Epithelial cell of esophagus (primary cell): Measurements from ENCODE around the gene FBLN7.
A peak's percentile ranks its signal among the peaks of the same experiment; 100 is the strongest.

Experiments used
- DNase-seq: peaks from one replicate; pipeline ENCODE4 v3.0.0; 2010; ENCODE audit warnings: low read depth
- H3K4me3 ChIP-seq: 2 replicates; pipeline ENCODE4 v1.5.1; 2011; ENCODE audit warnings: mild to moderate bottlenecking, low read length, control low read depth
- CTCF ChIP-seq: IDR thresholded peaks from 2 replicates; pipeline ENCODE4 v1.5.1; 2011; ENCODE audit warnings: low read depth, mild to moderate bottlenecking, low read length, control low read depth, inconsistent platforms; ENCODE audit not compliant: insufficient read depth; ENCODE audit errors: missing control alignments

The FBLN7 gene

DNA sequence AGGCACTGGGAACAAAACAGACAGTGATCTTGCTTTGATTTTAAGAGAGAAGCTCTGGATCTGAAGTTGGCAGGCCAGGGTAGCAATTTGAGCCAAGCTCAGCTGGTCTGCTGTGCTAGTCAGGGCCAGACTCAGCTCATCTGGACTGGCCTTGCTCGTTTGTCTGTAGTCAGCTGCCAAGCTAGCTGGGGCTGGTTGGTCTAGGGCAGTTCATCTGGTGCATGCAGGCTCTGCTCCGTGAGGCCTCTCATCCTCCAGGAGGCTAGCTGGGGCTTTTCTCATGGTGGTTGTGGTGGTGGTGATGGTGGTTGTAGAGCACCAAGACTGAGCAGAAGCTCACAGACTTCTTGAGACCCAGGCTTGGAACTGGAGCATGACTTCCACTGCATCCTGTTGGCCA lies 10.3 kb downstream of the FBLN7 start:
- DNase-seq: no peak
- no peak overlapping the region for H3K4me3 ChIP-seq
- TF ChIP-seq CTCF: no peak

DNA sequence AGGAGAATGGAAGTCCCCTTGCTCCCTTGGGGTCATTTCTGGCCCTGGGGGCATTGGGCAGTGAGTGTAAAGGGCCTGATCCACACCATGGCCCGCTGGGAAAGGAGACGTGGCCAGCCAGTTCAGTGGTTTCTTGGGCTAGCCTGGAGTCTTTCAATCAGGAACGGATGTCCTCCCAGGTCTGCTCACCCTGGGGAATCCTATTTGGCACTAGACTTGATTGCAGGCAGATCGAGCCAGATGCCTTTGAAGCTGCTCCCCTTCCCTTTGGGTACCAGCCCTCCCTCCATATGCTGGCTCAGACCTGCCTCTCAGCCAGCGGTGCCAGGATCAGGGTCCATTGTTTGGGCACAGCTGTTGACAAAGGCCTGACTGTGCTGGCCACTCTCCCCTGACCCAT lies 11.0 kb downstream of the FBLN7 start:
- no peak for TF ChIP-seq CTCF
- no peak for DNase-seq
- no peak overlapping the region for H3K4me3 ChIP-seq

DNA sequence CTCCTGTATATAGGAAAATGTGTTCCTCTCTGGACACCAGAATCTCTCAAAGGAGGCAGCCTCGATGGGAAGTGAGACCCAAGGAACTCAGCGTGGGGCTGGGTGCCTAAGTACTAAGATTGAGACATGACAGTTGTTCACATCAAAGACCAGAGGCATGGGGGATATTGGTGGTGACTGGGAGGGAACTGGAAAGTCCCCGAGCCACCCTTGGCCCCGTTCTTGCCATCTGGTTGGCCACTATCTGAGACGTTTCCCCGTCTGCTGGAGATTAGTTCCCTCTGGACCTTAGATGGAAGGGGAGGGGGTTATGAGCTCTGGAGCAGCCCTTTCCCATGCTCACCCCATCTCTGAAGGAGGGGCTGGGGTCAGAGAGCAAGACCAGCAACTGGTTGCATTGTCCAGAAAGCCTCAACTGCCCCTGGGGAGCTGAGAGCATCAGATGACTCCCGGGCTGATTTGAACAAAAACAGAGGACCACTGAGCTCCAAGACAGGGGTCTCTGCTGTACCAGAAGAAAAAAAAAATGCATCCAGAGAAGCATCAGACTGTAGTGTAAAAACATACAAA lies 11.8 kb downstream of the FBLN7 start:
- TF ChIP-seq CTCF: no peak
- DNase-seq: no peak
- H3K4me3 ChIP-seq: no peak overlapping the region

DNA sequence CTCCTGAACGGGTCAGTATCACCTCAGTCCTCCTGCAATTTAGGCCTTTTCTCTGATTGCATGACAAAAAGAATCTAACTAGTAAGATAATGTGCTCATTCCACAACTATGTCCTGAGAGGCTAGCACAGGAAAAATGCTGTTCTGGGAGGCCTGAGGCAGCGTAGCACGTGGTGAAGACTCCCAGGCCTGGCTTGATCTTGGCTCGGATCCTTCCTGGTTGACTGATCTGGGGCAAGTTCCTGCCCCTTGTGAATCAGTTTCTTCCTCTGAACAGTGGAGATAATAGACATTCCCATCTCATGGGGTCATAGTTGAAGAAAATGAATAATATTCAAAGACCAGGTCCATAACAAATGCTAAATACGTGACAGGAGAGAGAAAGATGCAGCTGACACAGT lies 12.3 kb downstream of the FBLN7 start:
- peak; percentile 95 for DNase-seq
- no peak overlapping the region for H3K4me3 ChIP-seq
- TF ChIP-seq CTCF: no peak

GRCh38 chr2:112150851-112151250 lies 12.7 kb downstream of the FBLN7 start:
- no peak for DNase-seq
- no peak for TF ChIP-seq CTCF
- no peak overlapping the region for H3K4me3 ChIP-seq

- no peak overlapping the region for H3K4me3 ChIP-seq
- DNase-seq: no peak
- TF ChIP-seq CTCF: no peak
These were observed 13.1 kb downstream of the FBLN7 start for GRCh38 chr2:112151271-112151670.

DNA sequence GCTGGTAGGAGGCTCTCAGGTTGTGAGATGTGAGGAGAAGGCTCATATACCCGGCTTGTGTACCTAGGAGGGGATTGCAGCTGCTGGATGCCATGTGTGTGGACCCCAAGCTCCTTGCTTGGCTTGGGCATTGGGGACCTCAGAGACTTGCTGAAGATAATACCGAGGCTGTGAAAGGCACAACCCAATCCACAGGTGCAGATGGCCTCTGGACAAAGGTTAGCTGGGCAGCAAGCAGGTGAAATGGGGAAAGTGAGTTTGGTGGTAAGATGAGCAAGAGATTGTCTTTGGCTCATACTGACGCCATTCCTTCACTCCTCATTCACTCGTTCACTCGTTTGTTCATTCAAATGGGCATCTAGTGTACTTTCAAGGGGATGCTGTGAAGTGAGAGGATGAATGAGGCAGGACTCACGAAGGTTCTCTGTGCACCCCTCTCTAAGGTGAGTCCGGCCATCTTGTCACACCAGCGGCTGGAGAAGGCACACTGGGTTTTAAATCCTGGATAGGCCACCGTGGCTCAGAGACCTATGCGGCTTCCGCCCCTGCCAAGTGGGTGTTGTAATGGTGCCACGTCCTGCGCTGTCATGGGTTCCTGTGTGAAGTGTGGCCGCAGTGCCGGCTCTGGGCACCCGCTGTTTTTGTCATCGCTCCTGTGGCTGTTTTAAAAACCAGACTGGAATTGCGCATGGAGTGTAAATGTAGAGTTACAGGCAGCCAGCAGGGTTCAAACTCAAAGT lies 13.7 kb downstream of the FBLN7 start:
- H3K4me3 ChIP-seq: no peak overlapping the region
- TF ChIP-seq CTCF: no peak
- no peak for DNase-seq
